ENCODE results near the gene MMP10.

The MMP10 gene

DNA sequence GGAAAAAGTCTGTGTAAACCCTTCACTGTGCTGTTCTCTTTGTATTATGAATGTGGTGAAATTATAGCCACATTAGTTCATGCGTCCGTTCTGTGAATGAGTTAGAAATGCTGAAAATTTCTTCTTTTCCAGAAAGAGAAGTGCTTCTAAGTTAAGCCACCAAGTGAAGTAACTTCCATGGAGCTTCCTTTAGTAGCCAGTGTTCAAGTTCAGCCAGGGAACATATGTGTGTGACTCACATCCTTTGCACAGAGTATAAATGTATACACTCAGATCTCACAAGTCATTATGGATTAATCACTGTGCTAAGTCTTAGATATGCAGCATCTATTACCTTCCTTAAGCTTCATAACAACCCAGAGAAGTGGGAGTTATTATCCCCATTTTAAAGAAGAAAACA lies 52.5 kb downstream of the MMP10 start:
- no peak overlapping the region for H3K9ac ChIP-seq (ENCODE audit: low read depth, low read length, poor library complexity, severe bottlenecking)

GRCh38 chr11:102724904-102725500 lies 55.4 kb downstream of the MMP10 start, which contains the start of gene MMP8:
MMP8 (minus strand) TSS chr11:102724954; CDS start chr11:102724855, 99 bp downstream.
- Histone ChIP-seq H3K36me3 (ENCODE audit: insufficient read depth, low read length) (no peaks in the 10 kb centered on the region), H3K4me1 (ENCODE audit: insufficient read depth, low read length, poor library complexity, severe bottlenecking) (no peaks in the 10 kb centered on the region), H3K4me2 (ENCODE audit: low read depth, low read length, poor library complexity, severe bottlenecking) (no peak within 1 kb of the TSS), H3F3A (ENCODE audit: low read depth) (no peaks in the 10 kb centered on the region), H3K79me2 (ENCODE audit: insufficient read depth, low read length) (no peaks in the 10 kb centered on the region), H4K20me1 (ENCODE audit: insufficient read depth, low read length, poor library complexity, severe bottlenecking) (no peaks in the 10 kb centered on the region), H3K9me3 (ENCODE audit: insufficient read depth, low read depth, low read length) (no peaks in the 10 kb centered on the region), H3K9ac (ENCODE audit: low read depth, low read length, poor library complexity, severe bottlenecking) (no peak within 1 kb of the TSS), H3K9me2 (replicated peaks; ENCODE audit: low read depth, low read length) (no peaks in the 10 kb centered on the region), H3K4me3 (ENCODE audit: low read length, poor library complexity, severe bottlenecking) (no peak within 1 kb of the TSS), H3K27me3 (ENCODE audit: insufficient read depth, low read length, poor library complexity, severe bottlenecking) (no peaks in the 10 kb centered on the region), H2AFZ (ENCODE audit: low read length) (no peak within 1 kb of the TSS)
- TF ChIP-seq, protein P1, sequence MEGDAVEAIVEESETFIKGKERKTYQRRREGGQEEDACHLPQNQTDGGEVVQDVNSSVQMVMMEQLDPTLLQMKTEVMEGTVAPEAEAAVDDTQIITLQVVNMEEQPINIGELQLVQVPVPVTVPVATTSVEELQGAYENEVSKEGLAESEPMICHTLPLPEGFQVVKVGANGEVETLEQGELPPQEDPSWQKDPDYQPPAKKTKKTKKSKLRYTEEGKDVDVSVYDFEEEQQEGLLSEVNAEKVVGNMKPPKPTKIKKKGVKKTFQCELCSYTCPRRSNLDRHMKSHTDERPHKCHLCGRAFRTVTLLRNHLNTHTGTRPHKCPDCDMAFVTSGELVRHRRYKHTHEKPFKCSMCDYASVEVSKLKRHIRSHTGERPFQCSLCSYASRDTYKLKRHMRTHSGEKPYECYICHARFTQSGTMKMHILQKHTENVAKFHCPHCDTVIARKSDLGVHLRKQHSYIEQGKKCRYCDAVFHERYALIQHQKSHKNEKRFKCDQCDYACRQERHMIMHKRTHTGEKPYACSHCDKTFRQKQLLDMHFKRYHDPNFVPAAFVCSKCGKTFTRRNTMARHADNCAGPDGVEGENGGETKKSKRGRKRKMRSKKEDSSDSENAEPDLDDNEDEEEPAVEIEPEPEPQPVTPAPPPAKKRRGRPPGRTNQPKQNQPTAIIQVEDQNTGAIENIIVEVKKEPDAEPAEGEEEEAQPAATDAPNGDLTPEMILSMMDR (conservative IDR thresholded peaks at IDR 0.05; ENCODE audit: low read length) = no peak
- TF ChIP-seq EZH2phosphoT487 (IDR thresholded peaks at IDR 0.05; ENCODE audit: borderline replicate concordance) = no peak

More for the DNA sequence above, 52.5 kb downstream of the MMP10 start:
- Histone ChIP-seq H3K27me3 (ENCODE audit: insufficient read depth, low read length, poor library complexity, severe bottlenecking) (no peaks in the 10 kb centered on the region), H3K79me2 (ENCODE audit: insufficient read depth, low read length) (no peaks in the 10 kb centered on the region), H3K4me3 (ENCODE audit: low read length, poor library complexity, severe bottlenecking) (no peak overlapping the region), H3F3A (ENCODE audit: low read depth) (no peaks in the 10 kb centered on the region), H3K9me2 (replicated peaks; ENCODE audit: low read depth, low read length) (no peaks in the 10 kb centered on the region), H4K20me1 (ENCODE audit: insufficient read depth, low read length, poor library complexity, severe bottlenecking) (no peaks in the 10 kb centered on the region), H3K9me3 (ENCODE audit: insufficient read depth, low read depth, low read length) (no peaks in the 10 kb centered on the region), H2AFZ (ENCODE audit: low read length) (no peak overlapping the region), H3K4me1 (ENCODE audit: insufficient read depth, low read length, poor library complexity, severe bottlenecking) (no peaks in the 10 kb centered on the region), H3K36me3 (ENCODE audit: insufficient read depth, low read length) (no peaks in the 10 kb centered on the region), H3K4me2 (ENCODE audit: low read depth, low read length, poor library complexity, severe bottlenecking) (no peak overlapping the region)
- no peak for TF ChIP-seq EZH2phosphoT487 (IDR thresholded peaks at IDR 0.05; ENCODE audit: borderline replicate concordance)
- TF ChIP-seq, protein P1 (conservative IDR thresholded peaks at IDR 0.05; ENCODE audit: low read length) = no peak

GRCh38 chr11:102722821-102723220 lies 57.6 kb downstream of the MMP10 start:
- no peaks in the 10 kb centered on the region for H3K9me3 ChIP-seq (ENCODE audit: insufficient read depth, low read depth, low read length)
- no peak overlapping the region for H3K9ac ChIP-seq (ENCODE audit: low read depth, low read length, poor library complexity, severe bottlenecking)
- H3F3A ChIP-seq (ENCODE audit: low read depth) = no peaks in the 10 kb centered on the region
- no peaks in the 10 kb centered on the region for H3K79me2 ChIP-seq (ENCODE audit: insufficient read depth, low read length)
- no peaks in the 10 kb centered on the region for H3K36me3 ChIP-seq (ENCODE audit: insufficient read depth, low read length)
- no peaks in the 10 kb centered on the region for H3K4me1 ChIP-seq (ENCODE audit: insufficient read depth, low read length, poor library complexity, severe bottlenecking)
- no peaks in the 10 kb centered on the region for H3K9me2 ChIP-seq (replicated peaks; ENCODE audit: low read depth, low read length)
- no peaks in the 10 kb centered on the region for H4K20me1 ChIP-seq (ENCODE audit: insufficient read depth, low read length, poor library complexity, severe bottlenecking)
- H3K4me2 ChIP-seq (ENCODE audit: low read depth, low read length, poor library complexity, severe bottlenecking) = no peak overlapping the region
- no peak for TF ChIP-seq EZH2phosphoT487 (IDR thresholded peaks at IDR 0.05; ENCODE audit: borderline replicate concordance)
- TF ChIP-seq, protein P1 (conservative IDR thresholded peaks at IDR 0.05; ENCODE audit: low read length) = no peak
- no peaks in the 10 kb centered on the region for H3K27me3 ChIP-seq (ENCODE audit: insufficient read depth, low read length, poor library complexity, severe bottlenecking)
- H2AFZ ChIP-seq (ENCODE audit: low read length) = no peak overlapping the region
- H3K4me3 ChIP-seq (ENCODE audit: low read length, poor library complexity, severe bottlenecking) = no peak overlapping the region

All from Loucy (cell line).